ENCODE measurements around the gene LAMP1. TPM values are rescaled to one million over a fixed set of nuclear protein-coding genes. Genes with fewer than 3 reads are reported as not detected.
A peak's percentile ranks its signal among the peaks of the same experiment; 100 is the strongest.
"Not testable (repeated sequence)": the region's sequence is repeated elsewhere in the genome, so short reads cannot be mapped to it uniquely, and the experiment has no call there.

The LAMP1 gene
- total and polyA plus RNA-seq, 7 donors, result 35.7 to 71.5 (median 65.3) TPM

DNA sequence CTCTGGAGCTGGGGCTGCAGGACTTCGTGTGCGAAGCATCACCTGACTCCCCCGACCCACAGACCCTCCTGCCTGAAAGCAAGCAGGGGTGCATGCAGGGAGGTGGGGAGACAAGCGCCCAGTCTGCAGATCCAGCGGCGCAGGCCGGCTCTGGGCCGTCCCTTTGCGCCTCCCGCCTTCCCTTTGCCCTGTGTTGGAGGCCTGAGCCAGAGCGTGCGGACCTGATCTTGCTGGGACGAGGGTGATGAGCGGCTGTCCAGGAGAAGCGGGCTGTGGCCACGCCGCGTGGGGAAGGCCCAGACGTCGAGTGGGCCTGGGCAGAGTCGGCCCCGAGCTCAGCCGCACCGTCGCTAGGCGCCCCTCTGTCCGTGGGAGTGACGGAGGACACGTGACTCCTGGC, 72.2 kb downstream of the LAMP1 start:
- 85 to 90% (median 86%) methylated on average over 29 of the region's 29 CpGs for WGBS, 3 donors
- DNase-seq (no peak), ATAC-seq (no peak)
- H3K4me1 ChIP-seq, result peaks cover 5% of the 10 kb centered on the region
- no peak overlapping the region for H3K27ac ChIP-seq
- intact Hi-C loops (cut with DNase I), result no loop called here
- no peaks in the 10 kb centered on the region for H3K9me3 ChIP-seq
- no peaks in the 10 kb centered on the region for H3K27me3 ChIP-seq (ENCODE audit: insufficient read depth in 3 of 3, low read length in 2 of 3)
- no peak for TF ChIP-seq CTCF (IDR thresholded peaks at IDR 0.05)
- no peaks in the 10 kb centered on the region for H3K36me3 ChIP-seq (ENCODE audit: insufficient read depth in 1 of 2, low read depth in 1 of 2)
- H3K4me3 ChIP-seq, result no peak overlapping the region

GRCh38 chr13:113369881-113370280, 72.8 kb downstream of the LAMP1 start:
- Histone ChIP-seq H3K36me3 (ENCODE audit: insufficient read depth in 1 of 2, low read depth in 1 of 2) (no peaks in the 10 kb centered on the region), H3K9me3 (no peaks in the 10 kb centered on the region), H3K27me3 (ENCODE audit: insufficient read depth in 3 of 3, low read length in 2 of 3) (no peaks in the 10 kb centered on the region), H3K4me1 (peaks cover under 1% of the 10 kb centered on the region), H3K4me3 (no peak overlapping the region), H3K27ac (no peak overlapping the region)
- WGBS, 3 donors, result 84 to 85% (median 84%) methylated on average over 10 of the region's 10 CpGs
- TF ChIP-seq CTCF (IDR thresholded peaks at IDR 0.05), result no peak
- DNase-seq (no peak), ATAC-seq (no peak)
- intact Hi-C loops (cut with DNase I), result no loop called here

DNA sequence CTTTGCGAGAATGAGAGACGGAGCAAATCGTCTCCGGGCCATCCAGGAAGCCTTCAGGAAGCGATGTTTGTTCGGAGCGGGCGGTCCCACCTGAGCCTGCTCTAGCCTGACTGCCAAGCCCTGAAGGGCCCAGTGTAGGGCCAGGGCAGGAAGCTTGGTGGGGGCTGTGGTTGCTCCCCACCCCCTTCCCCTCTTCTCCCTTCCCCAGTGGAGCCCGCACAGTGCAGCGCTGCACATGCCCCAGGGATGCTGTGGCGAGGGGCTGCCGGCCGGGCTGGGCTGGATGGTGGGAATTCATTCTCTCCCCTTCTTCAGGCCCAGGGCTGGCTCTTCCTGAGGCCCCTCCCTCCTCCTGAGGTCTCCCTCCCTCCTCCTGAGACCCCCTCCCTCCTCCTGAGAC, 74.0 kb downstream of the LAMP1 start:
- no peaks in the 10 kb centered on the region for H3K36me3 ChIP-seq (ENCODE audit: insufficient read depth in 1 of 2, low read depth in 1 of 2)
- 74 to 88% (median 83%) methylated on average over 11 to 13 of the region's 13 CpGs for WGBS, 3 donors
- H3K4me1 ChIP-seq, result no peaks in the 10 kb centered on the region
- intact Hi-C loops (cut with DNase I), result no loop called here
- no peak overlapping the region for H3K4me3 ChIP-seq
- no peak for TF ChIP-seq CTCF (IDR thresholded peaks at IDR 0.05)
- peak in 1 of 4 donors; percentile 26 for ATAC-seq
- no peaks in the 10 kb centered on the region for H3K9me3 ChIP-seq
- no peaks in the 10 kb centered on the region for H3K27me3 ChIP-seq (ENCODE audit: insufficient read depth in 3 of 3, low read length in 2 of 3)
- no peak for DNase-seq
- H3K27ac ChIP-seq, result no peak overlapping the region

DNA sequence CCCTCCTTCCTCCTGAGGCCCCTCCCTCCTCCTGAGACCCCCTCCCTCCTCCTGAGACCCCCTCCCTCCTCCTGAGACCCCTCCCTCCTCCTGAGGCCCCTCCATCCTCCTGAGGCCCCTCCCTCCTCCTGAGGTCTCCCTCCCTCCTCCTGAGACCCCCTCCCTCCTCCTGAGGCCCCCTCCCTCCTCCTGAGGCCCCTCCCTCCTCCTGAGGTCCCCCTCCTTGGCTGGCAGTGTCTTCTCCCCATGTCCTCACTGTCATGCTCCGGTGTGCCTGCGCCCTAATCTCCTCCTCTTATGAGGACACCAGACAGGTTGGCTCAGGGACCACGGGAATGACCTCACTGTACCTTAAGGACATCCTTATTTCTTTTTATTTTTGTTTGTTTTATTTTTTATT, 74.7 kb downstream of the LAMP1 start:
- H3K4me3 ChIP-seq; H3K4me1 ChIP-seq; H3K27ac ChIP-seq; H3K27me3 ChIP-seq (ENCODE audit: insufficient read depth in 3 of 3, low read length in 2 of 3); DNase-seq; intact Hi-C loops (cut with DNase I); H3K9me3 ChIP-seq; ATAC-seq; H3K36me3 ChIP-seq (ENCODE audit: insufficient read depth in 1 of 2, low read depth in 1 of 2): not testable (repeated sequence)
- WGBS, 3 donors, result 89 to 91% (median 90%) methylated on average over 3 of the region's 3 CpGs

Other genes starting within 250 kb of the LAMP1 start
- gene F7, start 191.4 kb upstream of the LAMP1 start, total RNA-seq, result under 1 TPM in 2 of 4 donors, not detected in 2; 0.10 to 0.20 TPM
- gene F7, start 191.4 kb upstream of the LAMP1 start, polyA plus RNA-seq, result under 1 TPM in 1 of 3 donors, not detected in 2; 0.08 TPM
- 1 to 10 TPM in 3 of 4 donors, under 1 TPM in 1; 0.63 to 4.9 (median 1.2) TPM for gene F10, start 174.4 kb upstream of the LAMP1 start, total RNA-seq
- gene F10, start 174.4 kb upstream of the LAMP1 start, polyA plus RNA-seq, result 1 to 10 TPM; 1.5 to 2.0 (median 1.6) TPM
- gene PROZ, start 138.6 kb upstream of the LAMP1 start, total RNA-seq, result not detected
- not detected for gene PROZ, start 138.6 kb upstream of the LAMP1 start, polyA plus RNA-seq
- gene PCID2, start 88.6 kb upstream of the LAMP1 start, total RNA-seq, result 10 to 100 TPM; 22.5 to 37.1 (median 26.4) TPM
- 10 to 100 TPM; 19.9 to 28.2 (median 26.6) TPM for gene PCID2, start 88.6 kb upstream of the LAMP1 start, polyA plus RNA-seq
- 100 to 1,000 TPM; 123 to 152 (median 137) TPM for gene CUL4A, start 87.6 kb upstream of the LAMP1 start, total RNA-seq
- gene CUL4A, start 87.6 kb upstream of the LAMP1 start, polyA plus RNA-seq, result 100 to 1,000 TPM in 1 of 3 donors, 10 to 100 TPM in 2; 75.4 to 180 (median 86.6) TPM
- 1 to 10 TPM; 1.5 to 4.5 (median 3.7) TPM for gene GRTP1, start 66.9 kb downstream of the LAMP1 start, total RNA-seq
- 1 to 10 TPM; 4.3 to 4.7 (median 4.4) TPM for gene GRTP1, start 66.9 kb downstream of the LAMP1 start, polyA plus RNA-seq
- gene ADPRHL1, start 156.2 kb downstream of the LAMP1 start, total RNA-seq, result 100 to 1,000 TPM; 186 to 776 (median 416) TPM
- 100 to 1,000 TPM; 219 to 326 (median 249) TPM for gene ADPRHL1, start 156.2 kb downstream of the LAMP1 start, polyA plus RNA-seq
- gene DCUN1D2, start 193.5 kb downstream of the LAMP1 start, total RNA-seq, result 10 to 100 TPM; 65.7 to 87.0 (median 77.6) TPM
- gene DCUN1D2, start 193.5 kb downstream of the LAMP1 start, polyA plus RNA-seq, result 100 to 1,000 TPM in 1 of 3 donors, 10 to 100 TPM in 2; 32.4 to 151 (median 57.2) TPM